HG03025 (cell line): ENCODE measurements around the gene ZMYND12.

Source experiments
- ATAC-seq: cut with Tn5 transposase; IDR thresholded peaks from one replicate; pipeline ENCODE4 v1.9.1; 2021; ENCODE audit warnings: mild to moderate bottlenecking, moderate library complexity; ENCODE audit not compliant: unreplicated experiment, low FRiP score

The ZMYND12 gene

GRCh38 chr1:42449256-42449655 is 6.6 kb downstream of the ZMYND12 start:
- no peak for ATAC-seq

GRCh38 chr1:42442662-42443061 is 13.2 kb downstream of the ZMYND12 start:
- no peak for ATAC-seq

- no peak for ATAC-seq
Observed at GRCh38 chr1:42439940-42440339, 15.9 kb downstream of the ZMYND12 start.

GRCh38 chr1:42434340-42434739 is 21.5 kb downstream of the ZMYND12 start:
- no peak for ATAC-seq

GRCh38 chr1:42433369-42433768 is 22.5 kb downstream of the ZMYND12 start:
- no peak for ATAC-seq

- ATAC-seq, result no peak
Observed at GRCh38 chr1:42432714-42433113, 23.1 kb downstream of the ZMYND12 start.

- no peak for ATAC-seq
Observed at GRCh38 chr1:42431514-42431913, 24.3 kb downstream of the ZMYND12 start.

- ATAC-seq, result no peak
Observed at GRCh38 chr1:42430286-42431135, 25.3 kb downstream of the ZMYND12 start.

GRCh38 chr1:42429603-42430002 is 26.2 kb downstream of the ZMYND12 start:
- no peak for ATAC-seq

- ATAC-seq, result no peak
Observed at GRCh38 chr1:42427240-42427639, 28.6 kb downstream of the ZMYND12 start.

- ATAC-seq, result no peak
Observed at GRCh38 chr1:42424201-42424600, 31.6 kb downstream of the ZMYND12 start.

GRCh38 chr1:42423681-42424080 is 32.1 kb downstream of the ZMYND12 start:
- ATAC-seq, result no peak

- no peak for ATAC-seq
Observed at GRCh38 chr1:42422737-42423136, 33.1 kb downstream of the ZMYND12 start.

- no peak for ATAC-seq
Observed at GRCh38 chr1:42420911-42421585, 34.8 kb downstream of the ZMYND12 start.

GRCh38 chr1:42420121-42420520 is 35.7 kb downstream of the ZMYND12 start:
- ATAC-seq, result no peak

GRCh38 chr1:42419126-42419821 is 36.5 kb downstream of the ZMYND12 start:
- ATAC-seq, result no peak

GRCh38 chr1:42418516-42418915 is 37.3 kb downstream of the ZMYND12 start:
- no peak for ATAC-seq

- ATAC-seq, result no peak
Observed at GRCh38 chr1:42417166-42417565, 38.7 kb downstream of the ZMYND12 start.

GRCh38 chr1:42414551-42415496 is 41.0 kb downstream of the ZMYND12 start:
- ATAC-seq, result no peak

GRCh38 chr1:42403880-42404400 is 51.9 kb downstream of the ZMYND12 start:
- no peak for ATAC-seq
